GM12878 (cell line): ENCODE data around the gene LTV1. TPM values are rescaled to one million over a fixed set of nuclear protein-coding genes. Genes with fewer than 3 reads are reported as not detected.

Experiments used
- ATAC-seq: fragments of 200-7000 bp; cut with Tn5 transposase; 3 replicates; pipeline ENCODE4 v1.9.1; 2020; ENCODE audit warnings: mild to moderate bottlenecking, moderate library complexity
- BruUV-seq: library from RNA; stranded (reverse); fragments of 400-500 nt; replicated peaks from 2 replicates; lab custom pipeline; 2021; lab: Mats Ljungman, UMichigan
- CTCF ChIA-PET: fragments of 300-600 bp; sonication (Branson Sonifier 250); formaldehyde crosslinking; extraction: SDS; loops from one replicate; lab custom pipeline; 2021; ENCODE audit warnings: inconsistent platforms; lab: Yijun Ruan, JAX
- POLR2A ChIA-PET: fragments of 350-600 bp; formaldehyde crosslinking; extraction: SDS; loops from one replicate; lab custom pipeline; 2021; ENCODE audit warnings: inconsistent platforms; lab: Charles Lee
- RAD21 ChIA-PET: fragments of 300-600 bp; sonication (Branson Sonifier 250); formaldehyde crosslinking; loops from one replicate; lab custom pipeline; 2023; ENCODE audit warnings: antibody characterized with exemption; ENCODE audit not compliant: unreplicated experiment; lab: Charles Lee
- SMC1A ChIA-PET: fragments of 300-600 bp; sonication (Branson Sonifier 250); formaldehyde crosslinking; loops from one replicate; lab custom pipeline; 2023; ENCODE audit not compliant: unreplicated experiment, uncharacterized antibody; lab: Charles Lee
- DNase-seq: peaks from one replicate; pipeline ENCODE4 v3.0.0-alpha.2; 2011; ENCODE audit warnings: low read depth, low spot score
- FAIRE-seq: peaks from 3 replicates; lab custom pipeline; 2011; peaks lifted over from hg19 to GRCh38; lab: Jason Lieb, UNC
- H2AFZ ChIP-seq: 2 replicates; pipeline ENCODE4 v1.6.0; 2011; ENCODE audit warnings: low read depth, low read length, control low read depth; ENCODE audit not compliant: control insufficient read depth
- H3K27ac ChIP-seq: 2 replicates; pipeline ENCODE4 v1.5.1; 2011; ENCODE audit warnings: control low read depth; ENCODE audit not compliant: control insufficient read depth, insufficient read depth
- H3K27me3 ChIP-seq, 2 experiments: replicated peaks in 1 of 2; 2 replicates each; pipeline versions ENCODE4 v1.6.0 to v1.6.1; 2011; ENCODE audit warnings: low read length in 1 of 2; ENCODE audit not compliant: control insufficient read depth in 2 of 2, insufficient read depth in 2 of 2
- H3K36me3 ChIP-seq, 2 experiments: 2 replicates each; pipeline ENCODE4 v1.5.1; 2011; ENCODE audit warnings: low read length in 1 of 2; ENCODE audit not compliant: control insufficient read depth in 2 of 2, insufficient read depth in 2 of 2
- H3K4me1 ChIP-seq: 2 replicates; pipeline ENCODE4 v1.6.1; 2011; ENCODE audit warnings: mild to moderate bottlenecking, low read length, moderate library complexity, mixed read lengths; ENCODE audit not compliant: control insufficient read depth, insufficient read depth
- H3K4me2 ChIP-seq: 2 replicates; pipeline ENCODE4 v1.6.0; 2011; ENCODE audit warnings: control low read depth; ENCODE audit not compliant: control insufficient read depth, insufficient read depth
- H3K4me3 ChIP-seq: fragments of 200-600 bp; sonication (generic); 2 replicates; pipeline ENCODE4 v1.5.1; 2016
- H3K79me2 ChIP-seq: 2 replicates; pipeline ENCODE4 v1.6.0; 2011; ENCODE audit warnings: low read length; ENCODE audit not compliant: control insufficient read depth, insufficient read depth
- H3K9ac ChIP-seq: 2 replicates; pipeline ENCODE4 v1.8.0; 2011; ENCODE audit warnings: low read length, control low read depth, mixed read lengths; ENCODE audit not compliant: control insufficient read depth, insufficient read depth
- H3K9me3 ChIP-seq: replicated peaks from 3 replicates; pipeline ENCODE4 v1.5.1; 2011; ENCODE audit warnings: mild to moderate bottlenecking, low read length; ENCODE audit not compliant: control insufficient read depth, insufficient read depth
- H4K20me1 ChIP-seq: 2 replicates; pipeline ENCODE4 v1.6.0; 2011; ENCODE audit not compliant: control insufficient read depth, insufficient read depth
- BACH1 ChIP-seq: fragments of 450-650 bp; IDR thresholded peaks from 2 replicates; pipeline ENCODE4 v1.6.1; 2017; ENCODE audit warnings: mild to moderate bottlenecking, borderline replicate concordance
- BCL3 ChIP-seq: IDR thresholded peaks from 2 replicates; pipeline ENCODE4 v1.6.1; 2011; ENCODE audit warnings: borderline replicate concordance, low read depth, mild to moderate bottlenecking, moderate library complexity, low read length; ENCODE audit not compliant: insufficient read depth, poor library complexity, severe bottlenecking
- BRCA1 ChIP-seq: IDR thresholded peaks from 2 replicates; pipeline ENCODE4 v1.6.1; 2011; ENCODE audit warnings: low read depth, low read length, improper control_type of control experiment
- CHD1 ChIP-seq: IDR thresholded peaks from 2 replicates; pipeline ENCODE4 v1.6.1; 2012; ENCODE audit warnings: low read depth, low read length, improper control_type of control experiment
- CHD2 ChIP-seq: IDR thresholded peaks from 2 replicates; pipeline ENCODE4 v1.6.1; 2011; ENCODE audit warnings: low read depth, low read length, improper control_type of control experiment, borderline replicate concordance
- HDAC2 ChIP-seq: fragments of 200-600 bp; sonication (generic); IDR thresholded peaks from 2 replicates; pipeline ENCODE4 v1.6.1; 2017
- KAT2A ChIP-seq: conservative IDR thresholded peaks from 2 replicates; pipeline ENCODE4 v1.6.1; 2011; ENCODE audit warnings: low read depth, low read length; ENCODE audit not compliant: control insufficient read depth
- KLF5 ChIP-seq: fragments of 450-650 bp; IDR thresholded peaks from 2 replicates; pipeline ENCODE4 v1.6.1; 2014; ENCODE audit warnings: mild to moderate bottlenecking; ENCODE audit not compliant: partially characterized antibody
- LARP7 ChIP-seq: fragments of 450-650 bp; IDR thresholded peaks from 2 replicates; pipeline ENCODE4 v1.6.1; 2017; ENCODE audit warnings: mild to moderate bottlenecking
- MYB ChIP-seq: fragments of 150-350 bp; IDR thresholded peaks from 2 replicates; pipeline ENCODE4 v1.6.1; 2014; ENCODE audit warnings: mild to moderate bottlenecking, low read depth, low read length, borderline replicate concordance
- NRF1 ChIP-seq: conservative IDR thresholded peaks from 2 replicates; pipeline ENCODE4 v1.6.1; 2011; ENCODE audit warnings: mild to moderate bottlenecking, low read depth, low read length, improper control_type of control experiment
- SPI1 ChIP-seq: IDR thresholded peaks from 2 replicates; pipeline ENCODE4 v1.6.1; 2011; ENCODE audit warnings: low read depth, mild to moderate bottlenecking, low read length, moderate library complexity, borderline replicate concordance; ENCODE audit not compliant: insufficient read depth
- SREBF1 ChIP-seq: IDR thresholded peaks from 2 replicates; pipeline ENCODE4 v1.6.1; 2012; ENCODE audit warnings: mild to moderate bottlenecking, low read length
- WGBS: methylation state at CpG from one replicate; pipeline ENCODE4 v1.1.6; 2016; ENCODE audit warnings: low lambda C conversion rate; ENCODE audit not compliant: insufficient replicate concordance, insufficient coverage; ENCODE audit errors: missing lambda C conversion rate; 5-methylcytosine and 5-hydroxymethylcytosine counted together
- in situ Hi-C: fragments of 300-500 bp; cut with MboI; formaldehyde crosslinking; loops from 9 replicates; pipeline ENCODE4 v1.14.3; 2018; ENCODE audit warnings: mixed read lengths
- intact Hi-C: fragments of 100-400 bp; cut with micrococcal nuclease; formaldehyde crosslinking; loops from one replicate; pipeline ENCODE4 v1.14.2; 2022; ENCODE audit not compliant: unreplicated experiment
- polyA plus RNA-seq, 11 experiments: library from polyadenylated mRNA; depleted of rRNA in 4 of 11; unstranded in 6 of 11; stranded (reverse) in 5 of 11; fragments of >200 nt; fragmentation: Nextera tagmentation in 4 of 11; fragmentation: Illumina TruSeq in 1 of 11; extraction: Ambion mirVana in 4 of 11; extraction: Trizol in 1 of 11; gene quantifications; 1 replicate in 1 of 11; 2 replicates in 10 of 11; pipeline versions ENCODE4 v1.2.1 to v1.2.3, GENCODE V29; 2011 to 2016; ENCODE audit warnings: inconsistent platforms in 2 of 11, missing spikeins in 2 of 11, low read depth in 1 of 11
- total RNA-seq, 4 experiments: library from RNA; depleted of rRNA in 3 of 4; stranded (reverse); fragments of >200 nt in 3 of 4; fragmentation: Illumina TruSeq in 1 of 4; extraction: Trizol in 1 of 4; gene quantifications; 2 replicates each; pipeline versions ENCODE4 v1.2.1 to v1.2.3, GENCODE V29; 2013 to 2021

LTV1 gene
- total and polyA plus RNA-seq, 10 of the 15 experiments (the other 5 are each of a cell fraction or from before 2014, with no cell fraction given): 22.3 to 66.4 (median 52.0) TPM

GRCh38 chr6:143844006-143844405 lies 868 bp downstream of the LTV1 start:
- H2AFZ ChIP-seq: peak overlapping the region; percentile 91; the same call in 1 of the 2 replicates
- ATAC-seq: peak; percentile 18; the same call in 2 of the 3 replicates
- in situ Hi-C loops: no loop called here
- intact Hi-C loops: loop anchor here (5.0 kb wide), 3 partner anchors 267 to 392 kb away; partner anchors contain the start of genes ADAT2, FUCA2 and PEX3
- H3K9ac ChIP-seq: peak overlapping the region; percentile 93
- WGBS: 0% methylated on average over 4 of the region's 4 CpGs
- FAIRE-seq: peak; percentile 41
- ChIA-PET SMC1A (interaction anchor here (0.9 to 3.0 kb wide), 10 partner anchors 9 to 337 kb away, joined by 3 to 8 read pairs (median 4); no protein-coding TSS in a partner anchor), POLR2A (interaction anchor here (1.4 kb wide), 1 partner anchor 14 kb away, joined by 3 read pairs; no protein-coding TSS in a partner anchor), RAD21 (interaction anchor here (0.8 to 1.5 kb wide), 3 partner anchors 80 to 99 kb away, joined by 3 to 4 read pairs (median 3); no protein-coding TSS in a partner anchor), CTCF (interaction anchor here (0.7 to 3.7 kb wide), 7 partner anchors 9 to 331 kb away, joined by 3 to 11 read pairs (median 4); no protein-coding TSS in a partner anchor)
- no peak for TF ChIP-seq BCL3
- TF ChIP-seq SPI1: peak; percentile 52; the same call in 1 of the 2 replicates
- H3K4me3 ChIP-seq: peak overlapping the region; percentile 88
- H3K36me3 ChIP-seq: peaks cover 5 to 13% of the 10 kb centered on the region in 2 experiments
- BruUV-seq: no TSS peak
- peak overlapping the region; percentile 78 for H3K27ac ChIP-seq
- peak overlapping the region; percentile 64 for H3K4me2 ChIP-seq
- no peaks in the 10 kb centered on the region for H4K20me1 ChIP-seq
- no peaks in the 10 kb centered on the region for H3K4me1 ChIP-seq
- no peaks in the 10 kb centered on the region; the same call in 2 of the 3 replicates for H3K9me3 ChIP-seq
- DNase-seq: no peak
- peaks cover 23% of the 10 kb centered on the region for H3K79me2 ChIP-seq
- H3K27me3 ChIP-seq: no peaks in the 10 kb centered on the region

- Histone ChIP-seq H3K36me3 (peaks cover 8 to 20% of the 10 kb centered on the region in 2 experiments), H3K4me3 (0 out of 2 replicates have a peak overlapping the region, but pooled peaks have one; percentile 5), H2AFZ (no peak overlapping the region), H3K27ac (no peak overlapping the region), H4K20me1 (no peaks in the 10 kb centered on the region), H3K9ac (no peak overlapping the region), H3K9me3 (no peaks in the 10 kb centered on the region; the same call in 2 of the 3 replicates), H3K4me2 (peak overlapping the region; percentile 41), H3K27me3 (no peaks in the 10 kb centered on the region), H3K4me1 (no peaks in the 10 kb centered on the region), H3K79me2 (peaks cover 23% of the 10 kb centered on the region)
- no TSS peak for BruUV-seq
- WGBS: 97% methylated on average over 5 of the region's 5 CpGs
- POLR2A ChIA-PET: no interaction called here
- DNase-seq (no peak), ATAC-seq (no peak), FAIRE-seq (no peak)
- RAD21 ChIA-PET: no interaction called here
- CTCF ChIA-PET: interaction anchor here (1.0 to 3.7 kb wide), 4 partner anchors 10 to 332 kb away, joined by 3 to 11 read pairs (median 4); no protein-coding TSS in a partner anchor
- intact Hi-C loops: no loop called here
- SMC1A ChIA-PET: interaction anchor here (0.8 to 3.0 kb wide), 4 partner anchors 8 to 209 kb away, joined by 3 to 8 read pairs (median 5); no protein-coding TSS in a partner anchor
- in situ Hi-C loops: no loop called here
- no peak for TF ChIP-seq MYB
- TF ChIP-seq BACH1: no peak
- no peak for TF ChIP-seq NRF1
- no peak for TF ChIP-seq KLF5
- no peak for TF ChIP-seq SREBF1
- TF ChIP-seq LARP7: no peak
- no peak for TF ChIP-seq HDAC2
- TF ChIP-seq CHD2: no peak
- no peak for TF ChIP-seq BRCA1
- no peak for TF ChIP-seq KAT2A
- no peak for TF ChIP-seq CHD1
Observed at GRCh38 chr6:143845033-143845432, 1.9 kb downstream of the LTV1 start.
